ENCODE measurements around the gene RTKN.

DNA sequence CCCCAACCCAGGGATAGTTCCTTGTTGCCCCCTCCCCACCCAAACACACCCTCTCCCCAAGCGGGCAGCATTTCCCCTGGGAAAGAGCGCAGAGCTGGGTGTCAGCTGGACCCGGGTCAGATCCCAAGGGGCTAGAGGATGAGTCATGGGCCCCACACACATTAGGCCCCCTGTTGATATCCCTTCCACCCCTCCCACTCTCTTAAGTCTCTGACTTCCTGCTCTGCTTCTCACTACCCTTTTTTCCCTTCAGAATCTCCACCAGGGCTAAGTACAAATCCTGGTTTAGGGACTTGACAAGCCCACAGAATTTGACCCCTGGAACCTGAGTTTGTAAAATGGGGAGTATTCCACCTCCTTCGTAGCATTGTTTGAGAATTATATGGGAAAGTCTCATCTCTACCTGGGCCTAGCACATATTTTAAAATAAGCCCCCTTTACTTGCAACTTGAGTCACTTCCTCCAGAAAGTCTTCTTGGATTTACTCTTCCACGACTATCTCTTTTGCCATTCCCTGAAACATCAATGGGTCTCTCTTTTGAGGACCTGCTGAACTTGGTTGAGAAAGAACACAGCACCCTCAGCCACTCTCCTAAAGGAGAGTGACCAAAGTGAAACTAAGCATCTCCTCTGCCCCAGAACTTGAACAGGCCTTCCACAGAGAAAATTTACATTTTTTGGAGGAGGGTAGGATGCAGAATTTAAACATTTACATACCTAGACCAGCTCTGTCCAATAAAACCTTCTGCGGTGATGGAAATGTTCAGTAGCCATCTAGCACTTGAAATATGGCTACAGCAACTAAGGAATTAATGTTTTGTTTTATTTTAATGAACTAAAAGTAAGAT is 4.7 kb downstream of the RTKN start:
- no peak for TF ChIP-seq CTCF (IDR thresholded peaks at IDR 0.05 in 4 of 5, conservative IDR thresholded peaks at IDR 0.05 in 1 of 5)
- TF ChIP-seq POLR2A (IDR thresholded peaks at IDR 0.05) = no peak
